ENCODE results near the gene LEO1.

DNA sequence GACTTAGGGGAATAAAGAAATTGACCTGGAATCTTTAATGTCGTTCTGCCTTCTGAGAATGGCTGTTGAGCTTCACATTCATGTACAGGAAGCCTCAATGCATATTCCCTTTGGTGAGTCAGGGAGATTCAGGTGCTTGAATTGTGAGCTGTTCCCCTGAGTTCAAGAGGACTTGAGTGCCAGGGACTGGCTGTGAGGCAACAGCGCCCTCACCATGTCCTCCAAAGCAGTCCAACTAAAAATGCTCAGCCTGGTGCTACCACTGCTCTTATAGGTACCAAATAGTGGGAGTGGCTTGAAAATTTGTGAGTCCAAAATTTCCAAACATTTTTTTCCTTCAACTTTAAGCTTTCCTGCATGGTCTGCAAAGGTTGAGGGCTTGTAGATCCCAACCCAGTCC, 54.1 kb downstream of the LEO1 start:
- TF ChIP-seq POLR2AphosphoS5 (IDR thresholded peaks at IDR 0.05; ENCODE audit: low read depth), result no peak
- TF ChIP-seq, protein P1, sequence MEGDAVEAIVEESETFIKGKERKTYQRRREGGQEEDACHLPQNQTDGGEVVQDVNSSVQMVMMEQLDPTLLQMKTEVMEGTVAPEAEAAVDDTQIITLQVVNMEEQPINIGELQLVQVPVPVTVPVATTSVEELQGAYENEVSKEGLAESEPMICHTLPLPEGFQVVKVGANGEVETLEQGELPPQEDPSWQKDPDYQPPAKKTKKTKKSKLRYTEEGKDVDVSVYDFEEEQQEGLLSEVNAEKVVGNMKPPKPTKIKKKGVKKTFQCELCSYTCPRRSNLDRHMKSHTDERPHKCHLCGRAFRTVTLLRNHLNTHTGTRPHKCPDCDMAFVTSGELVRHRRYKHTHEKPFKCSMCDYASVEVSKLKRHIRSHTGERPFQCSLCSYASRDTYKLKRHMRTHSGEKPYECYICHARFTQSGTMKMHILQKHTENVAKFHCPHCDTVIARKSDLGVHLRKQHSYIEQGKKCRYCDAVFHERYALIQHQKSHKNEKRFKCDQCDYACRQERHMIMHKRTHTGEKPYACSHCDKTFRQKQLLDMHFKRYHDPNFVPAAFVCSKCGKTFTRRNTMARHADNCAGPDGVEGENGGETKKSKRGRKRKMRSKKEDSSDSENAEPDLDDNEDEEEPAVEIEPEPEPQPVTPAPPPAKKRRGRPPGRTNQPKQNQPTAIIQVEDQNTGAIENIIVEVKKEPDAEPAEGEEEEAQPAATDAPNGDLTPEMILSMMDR (IDR thresholded peaks at IDR 0.05; ENCODE audit: insufficient read depth, low read length), result no peak
